Activated naive CD4-positive, alpha-beta T cell treated with anti-CD3 and anti-CD28 coated beads for 36 hours (primary cell): ENCODE data around the gene LBH. TPM values are rescaled to one million over a fixed set of nuclear protein-coding genes. Genes with fewer than 3 reads are reported as not detected.
A peak's percentile ranks its signal among the peaks of the same experiment; 100 is the strongest.

Experiments
- CTCF ChIA-PET: fragments of 350-600 bp; sonication (Branson Sonifier 250); formaldehyde crosslinking; loops from one replicate; lab custom pipeline; 2021; ENCODE audit warnings: antibody characterized with exemption; lab: Charles Lee
- DNase-seq: peaks from one replicate; pipeline ENCODE4 v3.0.0-alpha.2; 2020
- H3K27ac Mint-ChIP-seq: one replicate; pipeline ENCODE4 v1.8.0; 2021; ENCODE audit warnings: mild to moderate bottlenecking, mixed read lengths
- H3K27me3 Mint-ChIP-seq: one replicate; pipeline ENCODE4 v1.8.0; 2021; ENCODE audit warnings: low read depth, mixed read lengths
- H3K36me3 Mint-ChIP-seq: one replicate; pipeline ENCODE4 v1.8.0; 2021; ENCODE audit warnings: low read depth, mixed read lengths
- H3K4me1 Mint-ChIP-seq: one replicate; pipeline ENCODE4 v1.8.0; 2021; ENCODE audit warnings: low read depth, mixed read lengths
- H3K4me3 Mint-ChIP-seq: one replicate; pipeline ENCODE4 v1.8.0; 2021; ENCODE audit warnings: mild to moderate bottlenecking, moderate library complexity, mixed read lengths
- H3K9me3 Mint-ChIP-seq: one replicate; pipeline ENCODE4 v1.8.0; 2021; ENCODE audit warnings: mixed read lengths
- intact Hi-C: fragments of 100-400 bp; cut with micrococcal nuclease; formaldehyde crosslinking; loops from one replicate; pipeline ENCODE4 v1.15.1; 2023
- total RNA-seq, 2 experiments: library from RNA; stranded (reverse); gene quantifications; one replicate each; pipeline ENCODE4 v1.2.3, GENCODE V29; 2021

LBH gene
- total RNA-seq, 2 experiments from 2014 or later, result 71.4 to 75.3 TPM

DNA sequence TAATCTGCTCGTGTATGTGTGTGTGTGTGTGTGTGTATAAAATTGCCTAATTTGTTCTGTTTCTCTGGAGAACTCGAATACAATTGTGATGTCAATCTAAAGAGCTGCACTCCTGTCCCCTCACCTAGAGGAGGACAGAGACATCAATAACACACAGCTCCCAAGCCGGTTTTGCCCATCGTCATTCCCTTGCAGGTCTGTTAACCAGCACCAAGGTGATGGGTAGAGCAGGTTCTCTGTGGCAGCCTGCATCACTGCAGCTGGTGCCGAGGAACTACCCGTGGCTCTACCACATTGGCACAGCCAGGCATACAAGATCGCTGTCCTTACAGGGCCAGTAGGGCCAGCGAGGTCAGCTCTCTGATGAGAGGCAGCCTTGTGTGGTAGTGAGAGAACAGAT lies 41.0 kb downstream of the LBH start:
- H3K4me1 Mint-ChIP-seq, result peaks cover 81% of the 10 kb centered on the region

DNA sequence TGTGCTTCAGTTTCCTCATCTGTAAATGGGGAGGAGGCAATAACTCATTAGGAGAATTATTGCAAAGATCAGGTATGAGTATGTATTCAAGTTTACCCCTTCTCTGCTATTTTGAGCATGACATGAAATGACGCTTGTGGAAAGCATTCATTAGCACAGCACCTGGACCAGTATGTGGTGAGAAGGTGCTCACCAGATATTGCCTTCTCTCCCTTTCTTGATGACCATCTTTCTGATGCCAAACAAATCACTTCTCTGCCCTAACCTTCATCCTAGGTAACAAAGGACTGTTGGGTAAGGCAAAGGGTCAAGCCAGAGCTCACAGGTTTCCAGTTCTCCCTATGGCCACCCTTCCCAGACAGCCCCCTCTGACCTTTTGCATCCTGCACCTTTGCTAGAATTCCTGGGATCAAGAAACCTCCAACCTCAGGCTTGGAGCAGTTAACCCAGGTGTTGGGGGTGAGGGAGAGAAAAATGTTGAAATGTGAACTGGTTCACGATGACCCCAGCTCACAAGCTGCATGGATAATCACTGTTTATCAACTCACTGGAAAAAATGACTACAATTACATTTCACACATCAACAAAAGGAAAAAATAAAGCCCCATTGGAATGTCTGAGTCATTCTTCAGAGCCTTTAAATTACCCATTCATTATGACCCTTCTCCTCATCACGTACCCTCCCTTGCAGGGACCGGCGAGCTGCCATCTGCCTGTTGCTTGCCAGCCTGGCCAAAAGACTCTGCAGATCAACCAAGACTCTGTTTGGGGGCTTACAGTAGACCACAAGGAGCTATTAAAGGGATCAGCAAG lies 41.6 kb downstream of the LBH start:
- H3K4me1 Mint-ChIP-seq, result peaks cover 80% of the 10 kb centered on the region
- H3K4me3 Mint-ChIP-seq, result no peak overlapping the region
- H3K27ac Mint-ChIP-seq, result peak overlapping the region; percentile 68
- no peaks in the 10 kb centered on the region for H3K9me3 Mint-ChIP-seq
- H3K27me3 Mint-ChIP-seq, result no peaks in the 10 kb centered on the region
- DNase-seq, result peak; percentile 60
- H3K36me3 Mint-ChIP-seq, result no peaks in the 10 kb centered on the region
- CTCF ChIA-PET, result interaction anchor here (0.5 to 2.0 kb wide), 9 partner anchors 9 to 206 kb away, joined by 3 to 8 read pairs (median 3); no protein-coding TSS in a partner anchor
- intact Hi-C loops, result loop anchor here (1.0 kb wide), 3 partner anchors 34 to 137 kb away; no protein-coding TSS in a partner anchor

More for the DNA sequence above, 41.0 kb downstream of the LBH start:
- CTCF ChIA-PET, result interaction anchor here (1.0 to 2.0 kb wide), 5 partner anchors 10 to 64 kb away, joined by 3 to 8 read pairs (median 5); no protein-coding TSS in a partner anchor
- DNase-seq, result no peak
- Mint-ChIP-seq H3K9me3 (no peaks in the 10 kb centered on the region), H3K36me3 (no peaks in the 10 kb centered on the region), H3K27ac (no peak overlapping the region), H3K27me3 (no peaks in the 10 kb centered on the region), H3K4me3 (no peak overlapping the region)
- intact Hi-C loops, result no loop called here

DNA sequence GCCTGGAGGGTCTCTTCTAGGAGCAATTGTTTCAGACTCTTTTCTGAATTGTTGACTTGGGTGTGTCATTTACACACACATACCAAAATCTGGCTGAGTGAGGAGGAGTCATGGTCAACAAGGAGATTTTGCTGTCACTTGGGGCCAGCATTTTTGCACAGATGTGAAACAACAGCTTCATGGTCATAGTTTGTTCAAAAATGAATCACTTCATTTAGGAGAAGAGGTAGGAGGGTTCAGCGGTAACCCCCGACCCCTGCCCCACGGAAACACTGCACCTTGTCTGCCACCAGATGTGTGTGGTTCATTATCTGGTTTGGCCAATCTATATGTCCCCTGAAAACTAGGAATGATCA lies 42.2 kb downstream of the LBH start:
- CTCF ChIA-PET, result interaction anchor here (0.5 to 1.7 kb wide), 7 partner anchors 8 to 205 kb away, joined by 3 to 7 read pairs (median 3); no protein-coding TSS in a partner anchor
- peak; percentile 45 for DNase-seq
- H3K36me3 Mint-ChIP-seq, result no peaks in the 10 kb centered on the region
- H3K4me1 Mint-ChIP-seq, result peaks cover 78% of the 10 kb centered on the region
- H3K9me3 Mint-ChIP-seq, result no peaks in the 10 kb centered on the region
- no peaks in the 10 kb centered on the region for H3K27me3 Mint-ChIP-seq
- peak overlapping the region; percentile 68 for H3K27ac Mint-ChIP-seq
- intact Hi-C loops, result loop anchor here (1.0 kb wide), 3 partner anchors 34 to 137 kb away; no protein-coding TSS in a partner anchor
- H3K4me3 Mint-ChIP-seq, result no peak overlapping the region

DNA sequence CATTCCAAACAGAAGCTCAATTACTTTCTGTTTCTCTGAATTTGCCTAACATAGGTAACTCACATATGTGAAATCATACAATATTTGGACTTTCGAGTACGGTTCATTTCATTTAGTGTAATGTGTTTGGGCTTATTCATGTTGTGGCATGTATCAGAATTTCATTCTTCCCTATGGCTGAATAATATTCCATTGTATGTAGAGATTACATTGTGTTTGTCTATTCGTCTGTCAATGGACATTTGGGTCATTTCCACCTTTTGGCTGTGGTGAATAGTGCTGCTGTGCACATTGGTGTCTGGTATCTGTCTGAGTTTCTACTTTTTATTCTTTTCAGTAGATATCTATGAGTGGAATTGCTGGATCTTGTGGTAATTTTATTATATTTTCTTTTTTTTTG lies 43.9 kb downstream of the LBH start:
- no peaks in the 10 kb centered on the region for H3K9me3 Mint-ChIP-seq
- peaks cover 71% of the 10 kb centered on the region for H3K4me1 Mint-ChIP-seq
- intact Hi-C loops, result loop anchor here (5.0 kb wide), 1 partner anchor 108 kb away; no protein-coding TSS in a partner anchor
- no peak for DNase-seq
- no peaks in the 10 kb centered on the region for H3K27me3 Mint-ChIP-seq
- no peak overlapping the region for H3K4me3 Mint-ChIP-seq
- CTCF ChIA-PET, result interaction anchor here (2.2 kb wide), 1 partner anchor 66 kb away, joined by 9 read pairs; no protein-coding TSS in a partner anchor
- no peak overlapping the region for H3K27ac Mint-ChIP-seq
- no peaks in the 10 kb centered on the region for H3K36me3 Mint-ChIP-seq

DNA sequence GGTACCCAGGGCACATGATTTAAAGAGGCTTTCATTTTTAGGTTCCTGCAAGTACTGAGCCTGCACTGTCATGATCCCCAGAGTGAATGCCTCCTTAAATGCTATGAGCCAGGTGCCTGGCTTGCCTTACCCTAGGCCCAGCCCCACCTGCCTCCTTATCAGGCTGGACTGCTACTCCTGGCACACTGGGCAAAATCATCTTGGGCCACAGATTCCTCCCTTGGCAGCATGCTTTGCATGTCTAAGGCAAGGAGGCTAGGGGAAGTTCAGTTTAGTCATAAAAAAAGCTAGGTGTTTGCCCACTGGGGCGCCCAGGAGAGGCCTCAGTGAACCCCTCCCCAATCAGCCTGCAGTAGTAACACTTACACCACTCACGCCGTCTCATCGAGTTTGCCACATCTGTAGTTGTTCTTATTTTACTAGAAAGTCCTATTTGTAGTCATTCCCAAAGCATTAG lies 45.1 kb downstream of the LBH start:
- Mint-ChIP-seq H3K4me3 (no peak overlapping the region), H3K27me3 (no peaks in the 10 kb centered on the region), H3K27ac (peak overlapping the region; percentile 35), H3K9me3 (no peaks in the 10 kb centered on the region), H3K4me1 (peaks cover 61% of the 10 kb centered on the region), H3K36me3 (no peaks in the 10 kb centered on the region)
- intact Hi-C loops, result loop anchor here (1.0 to 5.0 kb wide), 6 partner anchors 10 to 172 kb away; no protein-coding TSS in a partner anchor
- CTCF ChIA-PET, result interaction anchor here (0.8 to 2.2 kb wide), 4 partner anchors 9 to 111 kb away, joined by 3 to 9 read pairs (median 4); no protein-coding TSS in a partner anchor
- peak; percentile 78 for DNase-seq

DNA sequence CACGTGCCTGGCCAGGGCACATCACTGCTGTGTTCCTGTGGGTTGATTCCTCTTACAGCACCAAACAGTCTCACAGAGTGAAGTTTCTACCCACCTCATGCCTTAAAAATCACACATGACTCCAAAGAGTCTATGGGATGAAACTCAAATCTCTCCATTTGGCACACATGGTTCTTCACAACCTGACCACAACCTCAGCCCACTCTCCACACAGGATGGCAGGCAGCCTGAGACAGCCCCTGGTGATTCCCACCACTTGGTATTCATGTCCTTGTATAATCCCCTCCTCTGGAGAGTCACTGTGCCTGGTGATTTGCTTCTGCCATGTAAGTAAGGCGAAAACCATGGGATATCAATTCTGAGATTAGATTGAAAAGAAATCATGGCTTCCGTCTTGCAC lies 46.2 kb downstream of the LBH start:
- no peaks in the 10 kb centered on the region for H3K9me3 Mint-ChIP-seq
- intact Hi-C loops, result loop anchor here (5.0 kb wide), 1 partner anchor 110 kb away; no protein-coding TSS in a partner anchor
- no peak overlapping the region for H3K27ac Mint-ChIP-seq
- peak; percentile 34 for DNase-seq
- CTCF ChIA-PET, result interaction anchor here (2.2 kb wide), 1 partner anchor 69 kb away, joined by 9 read pairs; no protein-coding TSS in a partner anchor
- H3K27me3 Mint-ChIP-seq, result no peaks in the 10 kb centered on the region
- H3K4me3 Mint-ChIP-seq, result no peak overlapping the region
- peaks cover 53% of the 10 kb centered on the region for H3K4me1 Mint-ChIP-seq
- H3K36me3 Mint-ChIP-seq, result no peaks in the 10 kb centered on the region

DNA sequence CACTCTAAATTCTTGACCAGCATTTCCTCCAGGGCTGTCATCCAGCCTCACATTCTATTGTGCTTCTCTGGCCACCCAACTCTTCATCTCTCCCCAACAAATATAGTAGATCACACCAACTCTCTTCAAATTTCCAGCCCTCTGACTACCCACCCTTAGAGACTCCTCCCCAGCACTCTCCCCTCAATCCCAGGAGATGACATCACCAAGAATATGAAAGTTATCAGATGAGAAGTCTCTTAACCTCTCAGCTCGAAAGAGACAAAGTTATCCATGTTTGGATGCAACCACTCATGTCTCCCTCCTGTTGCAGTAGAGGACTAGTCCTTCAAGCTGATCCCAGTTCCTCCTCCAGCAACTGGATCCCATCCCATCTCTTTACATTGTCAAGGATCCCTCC lies 47.1 kb downstream of the LBH start:
- CTCF ChIA-PET, result no interaction called here
- Mint-ChIP-seq H3K27me3 (no peaks in the 10 kb centered on the region), H3K36me3 (no peaks in the 10 kb centered on the region), H3K4me1 (peaks cover 44% of the 10 kb centered on the region), H3K27ac (no peak overlapping the region), H3K4me3 (no peak overlapping the region), H3K9me3 (no peaks in the 10 kb centered on the region)
- intact Hi-C loops, result loop anchor here (5.0 kb wide), 1 partner anchor 111 kb away; no protein-coding TSS in a partner anchor
- no peak for DNase-seq

DNA sequence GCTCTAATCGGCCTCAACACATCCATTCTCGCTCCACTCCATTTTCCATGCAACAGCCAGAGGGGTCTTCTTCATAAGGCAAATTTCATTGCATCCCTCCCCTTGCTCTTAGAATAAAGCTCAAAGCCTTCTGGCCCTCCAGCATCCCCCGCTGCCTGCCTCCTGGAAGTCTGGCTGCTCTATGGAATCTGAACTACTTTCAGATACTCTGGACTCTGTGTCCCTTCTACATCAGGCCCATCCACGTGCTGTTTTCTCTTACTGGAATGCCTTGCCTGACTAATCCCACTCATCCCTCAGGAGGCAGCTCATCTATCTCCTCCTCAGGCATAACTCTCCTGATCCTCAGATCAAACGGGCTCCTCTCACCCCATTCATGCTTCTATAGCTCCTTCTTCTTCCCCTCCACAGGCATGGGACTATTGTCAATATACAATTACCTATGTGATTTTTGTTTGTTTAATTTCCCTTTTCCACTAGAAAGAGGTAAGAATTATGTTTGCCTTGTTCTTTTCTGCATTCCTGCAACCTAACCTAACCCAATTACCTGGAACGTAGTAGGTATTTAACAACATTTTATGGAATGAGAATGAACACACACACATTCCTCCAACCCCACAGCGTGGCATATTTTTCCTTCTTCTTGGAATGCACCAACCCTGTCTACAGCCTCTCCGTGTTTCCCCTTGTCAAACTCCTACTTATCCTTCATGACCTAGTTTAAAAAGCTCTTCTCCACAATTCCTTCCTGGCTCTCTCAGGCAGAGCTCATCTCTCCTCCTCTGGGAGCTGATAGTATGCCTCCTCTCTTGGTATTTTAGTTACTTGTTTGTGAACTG lies 49.5 kb downstream of the LBH start:
- intact Hi-C loops, result no loop called here

DNA sequence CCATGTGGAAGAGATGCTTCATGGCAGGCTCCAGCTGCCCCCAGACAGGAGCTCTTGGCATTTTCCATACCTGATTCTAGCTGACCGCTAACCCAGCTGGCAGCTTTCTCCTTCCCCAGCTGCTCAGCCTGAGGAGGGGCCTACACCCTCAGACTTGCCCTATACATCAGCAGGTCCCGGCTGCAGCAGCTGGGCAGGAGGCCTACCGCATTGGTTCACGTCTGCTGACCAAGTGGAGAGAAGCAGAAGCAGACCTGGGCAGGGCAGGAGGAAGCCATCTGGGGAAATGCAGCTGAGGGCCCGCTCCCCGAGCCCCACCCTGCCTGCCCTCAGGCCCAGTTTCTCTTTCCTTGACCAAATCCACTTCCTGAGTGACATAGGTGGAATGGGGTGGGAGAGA lies 50.7 kb downstream of the LBH start:
- H3K36me3 Mint-ChIP-seq, result no peaks in the 10 kb centered on the region
- H3K4me1 Mint-ChIP-seq, result peaks cover 21% of the 10 kb centered on the region
- H3K9me3 Mint-ChIP-seq, result no peaks in the 10 kb centered on the region
- H3K27me3 Mint-ChIP-seq, result no peaks in the 10 kb centered on the region
- no peak for DNase-seq
- intact Hi-C loops, result no loop called here
- no peak overlapping the region for H3K27ac Mint-ChIP-seq
- H3K4me3 Mint-ChIP-seq, result no peak overlapping the region
- CTCF ChIA-PET, result interaction anchor here (1.2 to 1.4 kb wide), 2 partner anchors 9 to 429 kb away, joined by 3 read pairs; no protein-coding TSS in a partner anchor

More for the DNA sequence above, 49.5 kb downstream of the LBH start:
- DNase-seq, result no peak
- CTCF ChIA-PET, result interaction anchor here (0.6 to 1.4 kb wide), 5 partner anchors 8 to 430 kb away, joined by 3 to 4 read pairs (median 3); no protein-coding TSS in a partner anchor
- H3K27ac Mint-ChIP-seq, result no peak overlapping the region
- no peak overlapping the region for H3K4me3 Mint-ChIP-seq
- no peaks in the 10 kb centered on the region for H3K27me3 Mint-ChIP-seq
- H3K4me1 Mint-ChIP-seq, result peaks cover 28% of the 10 kb centered on the region
- no peaks in the 10 kb centered on the region for H3K9me3 Mint-ChIP-seq
- H3K36me3 Mint-ChIP-seq, result no peaks in the 10 kb centered on the region

DNA sequence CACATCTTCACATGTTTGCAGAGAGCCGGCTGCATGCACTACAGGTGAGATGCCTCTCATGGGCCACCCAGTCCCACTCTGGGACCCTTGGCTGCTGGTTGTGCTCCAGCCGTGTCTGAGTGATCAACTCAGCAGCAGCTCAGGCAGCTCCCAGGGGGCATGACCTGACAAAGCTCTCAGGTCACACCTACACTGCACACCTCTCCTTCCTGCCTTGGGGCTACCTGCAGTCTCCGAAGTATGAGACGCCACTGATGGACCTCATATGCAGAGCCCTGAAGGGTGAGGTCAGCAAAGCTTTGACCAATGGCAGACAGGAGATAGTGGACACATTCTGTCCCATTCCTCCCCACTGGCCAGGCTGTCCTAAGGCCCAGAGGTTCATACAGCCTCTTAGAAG lies 51.4 kb downstream of the LBH start:
- no peak for DNase-seq
- intact Hi-C loops, result no loop called here
- Mint-ChIP-seq H3K36me3 (no peaks in the 10 kb centered on the region), H3K27me3 (no peaks in the 10 kb centered on the region), H3K27ac (no peak overlapping the region), H3K9me3 (no peaks in the 10 kb centered on the region), H3K4me1 (peaks cover 21% of the 10 kb centered on the region), H3K4me3 (no peak overlapping the region)
- CTCF ChIA-PET, result interaction anchor here (1.4 kb wide), 1 partner anchor 10 kb away, joined by 3 read pairs; no protein-coding TSS in a partner anchor

DNA sequence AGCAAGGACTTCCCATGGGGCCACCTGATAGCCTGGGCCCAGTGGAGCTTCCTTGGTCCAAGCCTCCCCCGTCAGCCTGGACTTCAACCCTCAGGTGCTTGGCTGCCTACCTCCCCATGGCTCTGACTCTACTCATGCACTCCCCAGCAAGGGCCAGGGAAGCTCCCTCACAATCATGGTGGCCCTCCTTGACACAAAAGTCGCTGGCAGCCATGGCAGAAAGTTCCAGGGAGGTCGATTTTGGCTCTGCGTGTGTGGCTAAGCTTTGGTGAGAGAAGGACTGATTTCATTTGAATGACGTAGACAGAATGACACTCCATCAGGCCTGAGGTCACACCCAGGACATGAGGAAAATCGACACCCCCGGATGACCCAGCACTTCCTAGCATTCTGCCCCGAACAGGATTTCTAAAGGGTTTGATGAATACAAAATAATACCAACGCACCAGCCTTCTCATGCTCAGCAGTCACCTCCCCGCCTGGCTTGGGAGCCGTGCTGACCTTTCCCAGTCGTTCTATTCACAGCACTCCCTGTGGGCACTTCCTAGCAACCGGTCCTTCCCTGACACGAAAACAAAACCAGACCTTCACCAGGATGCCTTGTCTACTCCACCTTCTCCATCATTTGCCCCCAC lies 52.7 kb downstream of the LBH start:
- Mint-ChIP-seq H3K4me3 (no peak overlapping the region), H3K36me3 (no peaks in the 10 kb centered on the region), H3K9me3 (no peaks in the 10 kb centered on the region), H3K27me3 (no peaks in the 10 kb centered on the region), H3K4me1 (peaks cover 24% of the 10 kb centered on the region), H3K27ac (no peak overlapping the region)
- intact Hi-C loops, result no loop called here
- CTCF ChIA-PET, result no interaction called here
- DNase-seq, result no peak
